ENCODE results near the gene CLRN3. TPM values are rescaled to one million over a fixed set of nuclear protein-coding genes. Genes with fewer than 3 reads are reported as not detected.
A peak's percentile ranks its signal among the peaks of the same experiment; 100 is the strongest.

The CLRN3 gene
- total and polyA plus RNA-seq, 12 donors, result not detected

- ATAC-seq (no peak), DNase-seq (no peak)
- no peak overlapping the region for H3K27ac ChIP-seq
- no peak for TF ChIP-seq CTCF (IDR thresholded peaks at IDR 0.05)
- peaks cover 2 to 34% (median 25%) of the 10 kb centered on the region in 9 donors for H3K4me1 ChIP-seq
- WGBS, 2 donors, result 82 to 88% methylated on average over 14 of the region's 14 CpGs
- no peak overlapping the region for H3K4me3 ChIP-seq
- H3K36me3 ChIP-seq, result no peaks in the 10 kb centered on the region
- intact Hi-C loops (cut with DNase I), result loop anchor here in 5 of 10 donors (5.0 to 10.0 kb wide), 3 partner anchors 107 to 250 kb away; no protein-coding TSS in a partner anchor
- peaks cover 0 to 6% (median 0%) of the 10 kb centered on the region in 7 donors for H3K27me3 ChIP-seq
- H3K9me3 ChIP-seq, result no peaks in the 10 kb centered on the region
Measured at GRCh38 chr10:127905001-127905847, 12.5 kb upstream of the CLRN3 start.

GRCh38 chr10:127904311-127905000, 11.7 kb upstream of the CLRN3 start:
- ATAC-seq (no peak), DNase-seq (no peak)
- Histone ChIP-seq H3K9me3 (no peaks in the 10 kb centered on the region), H3K4me1 (peaks cover 2 to 32% (median 21%) of the 10 kb centered on the region in 9 donors), H3K27ac (no peak overlapping the region), H3K4me3 (no peak overlapping the region), H3K27me3 (peaks cover 0 to 6% (median 0%) of the 10 kb centered on the region in 7 donors), H3K36me3 (no peaks in the 10 kb centered on the region)
- WGBS, 2 donors, result 90 to 93% methylated on average over 5 of the region's 5 CpGs
- intact Hi-C loops (cut with DNase I), result loop anchor here in 2 of 10 donors (5.0 to 10.0 kb wide), 2 partner anchors 163 to 250 kb away; no protein-coding TSS in a partner anchor
- TF ChIP-seq CTCF (IDR thresholded peaks at IDR 0.05), result no peak

GRCh38 chr10:127903789-127904188, 11.0 kb upstream of the CLRN3 start:
- peaks cover 2 to 26% (median 16%) of the 10 kb centered on the region in 9 donors for H3K4me1 ChIP-seq
- ATAC-seq (no peak), DNase-seq (no peak)
- TF ChIP-seq CTCF (IDR thresholded peaks at IDR 0.05), result no peak
- no peaks in the 10 kb centered on the region for H3K36me3 ChIP-seq
- no peak overlapping the region for H3K4me3 ChIP-seq
- H3K27ac ChIP-seq, result no peak overlapping the region
- no peaks in the 10 kb centered on the region for H3K9me3 ChIP-seq
- 73 to 76% methylated on average over 5 of the region's 5 CpGs for WGBS, 2 donors
- intact Hi-C loops (cut with DNase I), result loop anchor here in 2 of 10 donors (5.0 to 10.0 kb wide), 2 partner anchors 164 to 251 kb away; no protein-coding TSS in a partner anchor
- H3K27me3 ChIP-seq, result peaks cover 0 to 6% (median 0%) of the 10 kb centered on the region in 7 donors

GRCh38 chr10:127899766-127900387, 7.1 kb upstream of the CLRN3 start:
- H3K9me3 ChIP-seq, result peaks cover 0 to 12% (median 0%) of the 10 kb centered on the region in 11 donors
- no peaks in the 10 kb centered on the region for H3K27me3 ChIP-seq
- no peaks in the 10 kb centered on the region for H3K36me3 ChIP-seq
- peaks cover 0 to 12% (median 0%) of the 10 kb centered on the region in 9 donors for H3K4me1 ChIP-seq
- intact Hi-C loops (cut with DNase I), result loop anchor here in 2 of 10 donors (5.0 to 10.0 kb wide), 2 partner anchors 167 to 255 kb away; no protein-coding TSS in a partner anchor
- peak in 7 of 8 donors; percentile 38 to 83 (median 73) for ATAC-seq
- DNase-seq, result no peak
- no peak for TF ChIP-seq CTCF (IDR thresholded peaks at IDR 0.05)
- H3K4me3 ChIP-seq, result no peak overlapping the region
- H3K27ac ChIP-seq, result peak overlapping the region in 1 of 10 donors; percentile 59
- WGBS, 2 donors, result 65 to 73% methylated on average over 3 of the region's 3 CpGs

All from heart right ventricle (tissue), 16 donors.